Activated CD4-positive, CD25-positive, alpha-beta regulatory T cell treated with anti-CD3 and anti-CD28 coated beads, Interleukin-2, amount 50 U/mL, for 72 hours (primary cell): ENCODE results near the gene DCC.

ENCODE experiments used
- DNase-seq: peaks from one replicate; pipeline ENCODE4 v3.0.0; 2021

The DCC gene

GRCh38 chr18:52610451-52611115 lies 270.6 kb downstream of the DCC start:
- no peak for DNase-seq

- DNase-seq = no peak
Measured at GRCh38 chr18:52612406-52612805, 272.4 kb downstream of the DCC start.

- no peak for DNase-seq
Measured at GRCh38 chr18:52615321-52615720, 275.3 kb downstream of the DCC start.

- no peak for DNase-seq
Measured at GRCh38 chr18:52615943-52616342, 275.9 kb downstream of the DCC start.

- DNase-seq = no peak
Measured at GRCh38 chr18:52617931-52618330, 277.9 kb downstream of the DCC start.

GRCh38 chr18:52620926-52621439 lies 281.0 kb downstream of the DCC start:
- DNase-seq = no peak

GRCh38 chr18:52624702-52625101 lies 284.7 kb downstream of the DCC start:
- DNase-seq = no peak

- no peak for DNase-seq
Measured at GRCh38 chr18:52636536-52636935, 296.5 kb downstream of the DCC start.

- no peak for DNase-seq
Measured at GRCh38 chr18:52648201-52648600, 308.2 kb downstream of the DCC start.

GRCh38 chr18:52652391-52652790 lies 312.4 kb downstream of the DCC start:
- no peak for DNase-seq

- no peak for DNase-seq
Measured at GRCh38 chr18:52657043-52657805, 317.2 kb downstream of the DCC start.

- no peak for DNase-seq
Measured at GRCh38 chr18:52667463-52668065, 327.6 kb downstream of the DCC start.

GRCh38 chr18:52670896-52671295 lies 330.9 kb downstream of the DCC start:
- DNase-seq = no peak

GRCh38 chr18:52678034-52678433 lies 338.0 kb downstream of the DCC start:
- no peak for DNase-seq

GRCh38 chr18:52678551-52678950 lies 338.6 kb downstream of the DCC start:
- DNase-seq = no peak

GRCh38 chr18:52679354-52679753 lies 339.4 kb downstream of the DCC start:
- no peak for DNase-seq

- no peak for DNase-seq
Measured at GRCh38 chr18:52682260-52682659, 342.3 kb downstream of the DCC start.

- no peak for DNase-seq
Measured at GRCh38 chr18:52685316-52685715, 345.3 kb downstream of the DCC start.

GRCh38 chr18:52691841-52692240 lies 351.8 kb downstream of the DCC start:
- no peak for DNase-seq

- no peak for DNase-seq
Measured at GRCh38 chr18:52694804-52695203, 354.8 kb downstream of the DCC start.

GRCh38 chr18:52700116-52700515 lies 360.1 kb downstream of the DCC start:
- no peak for DNase-seq

GRCh38 chr18:52700816-52701215 lies 360.8 kb downstream of the DCC start:
- no peak for DNase-seq

GRCh38 chr18:52701219-52701935 lies 361.4 kb downstream of the DCC start:
- no peak for DNase-seq
